ENCODE measurements around the gene SUPT20HL1. TPM values are rescaled to one million over a fixed set of nuclear protein-coding genes. Genes with fewer than 3 reads are reported as not detected.

Gene SUPT20HL1
- total and polyA plus RNA-seq, 2 of the 4 experiments (the other 2 are of a cell fraction): not detected

- Histone ChIP-seq H4K20me1 (ENCODE audit: insufficient read depth, low read length) (no peaks in the 10 kb centered on the region), H3K9ac (ENCODE audit: low read depth, low read length) (no peak overlapping the region), H2AK5ac (ENCODE audit: low read depth, low read length) (no peak overlapping the region), H3K14ac (replicated peaks; ENCODE audit: low read depth, low read length) (no peak overlapping the region), H3K36me3 (ENCODE audit: control insufficient read depth, insufficient read depth, low read length) (no peaks in the 10 kb centered on the region), H3K4me1 (ENCODE audit: control insufficient read depth, insufficient read depth, low read length) (no peaks in the 10 kb centered on the region), H4K5ac (ENCODE audit: low read depth, low read length) (no peak overlapping the region), H3K4me3 (ENCODE audit: insufficient read depth, low read depth, low read length) (no peak overlapping the region), H2BK120ac (ENCODE audit: low read depth, low read length) (no peak overlapping the region), H2BK5ac (ENCODE audit: low read depth, low read length, poor library complexity, severe bottlenecking) (no peak overlapping the region), H3K9me1 (ENCODE audit: insufficient read depth, low read length) (no peaks in the 10 kb centered on the region), H3K23ac (ENCODE audit: low read depth, low read length) (no peak overlapping the region), H2AK9ac (replicated peaks; ENCODE audit: low read depth, low read length, poor library complexity) (no peak overlapping the region), H2AFZ (replicated peaks; ENCODE audit: low read length, poor library complexity) (no peak overlapping the region), H3K27ac (ENCODE audit: insufficient read depth, low read length) (no peak overlapping the region), H2BK15ac (ENCODE audit: low read depth, low read length) (no peak overlapping the region), H3K18ac (ENCODE audit: low read depth, low read length) (no peak overlapping the region), H3K4me2 (ENCODE audit: low read depth, low read length) (no peak overlapping the region), H4K91ac (ENCODE audit: insufficient read depth, low read depth, low read length) (no peak overlapping the region), H3K4ac (ENCODE audit: low read depth, low read length) (no peak overlapping the region), H3K9me3 (ENCODE audit: control insufficient read depth, insufficient read depth, low read length) (no peaks in the 10 kb centered on the region), H4K8ac (ENCODE audit: low read depth in 2 of 2, low read length in 2 of 2) (no peak overlapping the region), H2BK20ac (ENCODE audit: low read depth, low read length) (no peak overlapping the region), H3K79me1 (ENCODE audit: low read depth in 1 of 2, low read length in 2 of 2) (no peaks in the 10 kb centered on the region), H3K27me3 (ENCODE audit: control insufficient read depth, insufficient read depth, low read length) (peaks cover 3% of the 10 kb centered on the region; the same call in 1 of the 2 replicates), H3K56ac (ENCODE audit: extremely low read depth, insufficient read depth, low read length) (no peak overlapping the region)
- in situ Hi-C loops (cut with MboI; ENCODE audit: low sequenced_read_pairs): no loop called here
- POLR2A ChIA-PET (ENCODE audit: unreplicated experiment): no interaction called here
- intact Hi-C loops (cut with micrococcal nuclease): no loop called here
- DNase-seq: peak; percentile 34
- WGBS, 2 experiments (ENCODE audit: extremely low coverage in 2 of 2, insufficient read length in 1 of 2): no CpG with 5 or more reads among the region's 1 CpG
- no TSS peak for BruUV-seq (replicated peaks)
- no peak for ATAC-seq (ENCODE audit: low read depth)
- CTCF ChIA-PET: no interaction called here
- TF ChIP-seq MAZ (IDR thresholded peaks at IDR 0.05; ENCODE audit: borderline replicate concordance, low read depth, low read length) (no peak), RCOR1 (IDR thresholded peaks at IDR 0.05; ENCODE audit: insufficient replicate concordance, low read length) (no peak), FOS (IDR thresholded peaks at IDR 0.05; ENCODE audit: low read depth, low read length) (no peak), SMC3 (IDR thresholded peaks at IDR 0.05; ENCODE audit: low read depth, low read length) (no peak), BHLHE40 (IDR thresholded peaks at IDR 0.05; ENCODE audit: low read depth, low read length) (no peak), MAFK (IDR thresholded peaks at IDR 0.05; ENCODE audit: low read depth, low read length) (no peak), CTCF (conservative IDR thresholded peaks at IDR 0.05; ENCODE audit: low read depth, low read length) (no peak), RAD21 (IDR thresholded peaks at IDR 0.05; ENCODE audit: low read length) (no peak), NFE2L2 (IDR thresholded peaks at IDR 0.05; ENCODE audit: low read depth, low read length) (no peak), CHD1 (IDR thresholded peaks at IDR 0.05; ENCODE audit: low read depth, low read length) (no peak), ELK1 (IDR thresholded peaks at IDR 0.05; ENCODE audit: borderline replicate concordance, low read depth, low read length) (no peak)
- dilution Hi-C loops (cut with HindIII; ENCODE audit: low sequenced_read_pairs, unreplicated experiment): no loop called here
Measured at GRCh38 chrX:24335871-24336270, 24.6 kb upstream of the SUPT20HL1 start.

All from IMR-90 (cell line).